Cardiac muscle cell (in vitro differentiated cells and primary cell): ENCODE results near the gene BEAN1. TPM values are rescaled to one million over a fixed set of nuclear protein-coding genes. Genes with fewer than 3 reads are reported as not detected.

ENCODE experiments used
- DNase-seq, 2 donors: peaks; one replicate each; pipeline versions ENCODE4 v3.0.0 to v3.0.0-alpha.2; 2010 to 2017; ENCODE audit warnings: low read depth in 1 of 2, low spot score in 1 of 2
- H3K27ac ChIP-seq: fragments of 200-600 bp; sonication (generic); 2 replicates; pipeline ENCODE4 v1.5.1; 2016
- H3K27me3 ChIP-seq: fragments of 200-600 bp; sonication (generic); 2 replicates; pipeline ENCODE4 v1.6.0; 2016; ENCODE audit warnings: control low read depth
- H3K36me3 ChIP-seq: fragments of 200-600 bp; sonication (generic); 2 replicates; pipeline ENCODE4 v1.5.1; 2016; ENCODE audit warnings: control low read depth
- H3K4me1 ChIP-seq: fragments of 200-600 bp; sonication (generic); 2 replicates; pipeline ENCODE4 v1.8.1; 2017; ENCODE audit warnings: low read depth, mild to moderate bottlenecking, mixed run types
- H3K4me3 ChIP-seq: fragments of 200-600 bp; sonication (generic); 2 replicates; pipeline ENCODE4 v1.5.1; 2016; ENCODE audit warnings: mild to moderate bottlenecking
- H3K9me3 ChIP-seq: fragments of 200-600 bp; sonication (generic); 2 replicates; pipeline ENCODE4 v1.5.1; 2017; ENCODE audit warnings: low read depth, mild to moderate bottlenecking, control low read depth
- CTCF ChIP-seq: IDR thresholded peaks from 2 replicates; pipeline ENCODE4 v1.5.1; 2012; ENCODE audit warnings: low read depth, mild to moderate bottlenecking, low read length
- polyA plus RNA-seq: library from polyadenylated mRNA; unstranded; fragments of >200 nt; fragmentation: Nextera tagmentation; extraction: Ambion mirVana; gene quantifications from 2 replicates; pipeline ENCODE4 v1.2.1, GENCODE V29; 2016
- total RNA-seq: library from RNA; depleted of rRNA; stranded (reverse); fragments of >200 nt; gene quantifications from 2 replicates; pipeline ENCODE4 v1.2.3, GENCODE V29; 2016

Gene BEAN1
- total and polyA plus RNA-seq, 2 experiments from 2014 or later: 1.2 to 2.9 TPM

GRCh38 chr16:66471716-66472393 is 44.8 kb downstream of the BEAN1 start:
- no peak for DNase-seq
- Histone ChIP-seq H3K9me3 (no peaks in the 10 kb centered on the region), H3K27ac (no peak overlapping the region), H3K36me3 (no peaks in the 10 kb centered on the region), H3K4me3 (no peak overlapping the region), H3K4me1 (no peaks in the 10 kb centered on the region), H3K27me3 (peaks cover 7% of the 10 kb centered on the region)
- no peak for TF ChIP-seq CTCF

- H3K4me1 ChIP-seq: no peaks in the 10 kb centered on the region
- no peak overlapping the region for H3K4me3 ChIP-seq
- H3K9me3 ChIP-seq: no peaks in the 10 kb centered on the region
- H3K27me3 ChIP-seq: peaks cover 7% of the 10 kb centered on the region
- H3K36me3 ChIP-seq: no peaks in the 10 kb centered on the region
- no peak for DNase-seq
- TF ChIP-seq CTCF: no peak
- H3K27ac ChIP-seq: no peak overlapping the region
These were observed 46.0 kb downstream of the BEAN1 start for GRCh38 chr16:66473051-66473571.

GRCh38 chr16:66473654-66474519 is 46.8 kb downstream of the BEAN1 start:
- DNase-seq: no peak
- Histone ChIP-seq H3K36me3 (no peaks in the 10 kb centered on the region), H3K27ac (no peak overlapping the region), H3K4me3 (no peak overlapping the region), H3K4me1 (no peaks in the 10 kb centered on the region), H3K9me3 (no peaks in the 10 kb centered on the region), H3K27me3 (peaks cover 7% of the 10 kb centered on the region)
- no peak for TF ChIP-seq CTCF

- peaks cover 7% of the 10 kb centered on the region for H3K27me3 ChIP-seq
- no peak overlapping the region for H3K27ac ChIP-seq
- no peak for TF ChIP-seq CTCF
- H3K9me3 ChIP-seq: no peaks in the 10 kb centered on the region
- H3K36me3 ChIP-seq: no peaks in the 10 kb centered on the region
- no peak for DNase-seq
- H3K4me1 ChIP-seq: no peaks in the 10 kb centered on the region
- H3K4me3 ChIP-seq: no peak overlapping the region
These were observed 47.7 kb downstream of the BEAN1 start for GRCh38 chr16:66474750-66475199.

GRCh38 chr16:66475232-66475631 is 48.1 kb downstream of the BEAN1 start:
- no peaks in the 10 kb centered on the region for H3K4me1 ChIP-seq
- H3K36me3 ChIP-seq: no peaks in the 10 kb centered on the region
- no peaks in the 10 kb centered on the region for H3K9me3 ChIP-seq
- no peak overlapping the region for H3K27ac ChIP-seq
- peaks cover 7% of the 10 kb centered on the region for H3K27me3 ChIP-seq
- DNase-seq: no peak
- TF ChIP-seq CTCF: no peak
- no peak overlapping the region for H3K4me3 ChIP-seq
